HEK293 (cell line): ENCODE results near the gene RTN4IP1.

ENCODE experiments used
- CTCF ChIA-PET: fragments of 350-600 bp; formaldehyde crosslinking; extraction: SDS; loops from one replicate; lab custom pipeline; 2021; ENCODE audit warnings: antibody characterized with exemption; lab: Yijun Ruan, JAX
- POLR2A ChIA-PET: fragments of 300-600 bp; formaldehyde crosslinking; extraction: SDS; loops from one replicate; lab custom pipeline; 2020; ENCODE audit warnings: antibody characterized with exemption, inconsistent platforms; lab: Yijun Ruan, JAX
- H3K27ac ChIP-seq: fragments of 200-500 bp; sonication (Bioruptor generic); 2 replicates; pipeline ENCODE4 v1.5.1; 2014; ENCODE audit warnings: low read depth, low read length, control low read depth, inconsistent platforms; ENCODE audit errors: extremely low read depth
- H3K36me3 ChIP-seq, 2 experiments: fragments of 200-500 bp in 1 of 2; sonication (Bioruptor generic) in 1 of 2; 1 replicate in 1 of 2; 2 replicates in 1 of 2; pipeline ENCODE4 v1.5.1; 2014 to 2017; ENCODE audit warnings: inconsistent platforms in 2 of 2, low read length in 2 of 2; ENCODE audit not compliant: control insufficient read depth in 2 of 2, insufficient read depth in 1 of 2
- H3K4me1 ChIP-seq: fragments of 200-500 bp; sonication (Bioruptor generic); 2 replicates; pipeline ENCODE4 v1.5.1; 2014; ENCODE audit warnings: mild to moderate bottlenecking, low read length, inconsistent platforms; ENCODE audit not compliant: control insufficient read depth, insufficient read depth
- H3K4me3 ChIP-seq: 2 replicates; pipeline ENCODE4 v1.5.1; 2011; ENCODE audit warnings: low read depth, mild to moderate bottlenecking, control low read depth, low read length, moderate library complexity
- H3K9me3 ChIP-seq: fragments of 200-500 bp; sonication (Bioruptor generic); 2 replicates; pipeline ENCODE4 v1.5.1; 2014; ENCODE audit warnings: low read depth, low read length, inconsistent platforms; ENCODE audit not compliant: control insufficient read depth, insufficient read depth
- EGR2 ChIP-seq: fragments of 450-650 bp; formaldehyde crosslinking; IDR thresholded peaks from 2 replicates; pipeline ENCODE4 v1.5.1; 2016; ENCODE audit warnings: low read depth, missing biosample characterization, missing genetic modification characterization
- FEZF1 ChIP-seq: fragments of 450-650 bp; formaldehyde crosslinking; IDR thresholded peaks from 2 replicates; pipeline ENCODE4 v1.5.1; 2016; ENCODE audit warnings: missing biosample characterization, missing genetic modification characterization
- GLIS1 ChIP-seq: fragments of 450-650 bp; formaldehyde crosslinking; IDR thresholded peaks from 2 replicates; pipeline ENCODE4 v1.5.1; 2016; ENCODE audit warnings: missing biosample characterization, missing genetic modification characterization
- RBAK ChIP-seq: fragments of 450-650 bp; formaldehyde crosslinking; IDR thresholded peaks from 2 replicates; pipeline ENCODE4 v1.5.1; 2016; ENCODE audit warnings: missing biosample characterization, missing genetic modification characterization
- SP3 ChIP-seq: fragments of 450-650 bp; formaldehyde crosslinking; IDR thresholded peaks from 2 replicates; pipeline ENCODE4 v1.5.1; 2016; ENCODE audit warnings: missing biosample characterization, missing genetic modification characterization
- YY1 ChIP-seq: fragments of 450-650 bp; formaldehyde crosslinking; IDR thresholded peaks from 2 replicates; pipeline ENCODE4 v1.5.1; 2018; ENCODE audit warnings: missing biosample characterization, missing genetic modification characterization
- ZBTB1 ChIP-seq: fragments of 450-650 bp; formaldehyde crosslinking; IDR thresholded peaks from 2 replicates; pipeline ENCODE4 v1.5.1; 2016; ENCODE audit warnings: missing biosample characterization, missing genetic modification characterization
- ZBTB10 ChIP-seq: fragments of 450-650 bp; formaldehyde crosslinking; IDR thresholded peaks from 2 replicates; pipeline ENCODE4 v1.5.1; 2016; ENCODE audit warnings: missing biosample characterization, missing genetic modification characterization
- ZBTB48 ChIP-seq: fragments of 450-650 bp; formaldehyde crosslinking; IDR thresholded peaks from 2 replicates; pipeline ENCODE4 v1.5.1; 2016; ENCODE audit warnings: missing biosample characterization, missing genetic modification characterization
- ZBTB8A ChIP-seq: fragments of 450-650 bp; formaldehyde crosslinking; IDR thresholded peaks from 2 replicates; pipeline ENCODE4 v1.5.1; 2016; ENCODE audit warnings: missing biosample characterization, missing genetic modification characterization
- ZNF132 ChIP-seq: fragments of 450-650 bp; formaldehyde crosslinking; IDR thresholded peaks from 2 replicates; pipeline ENCODE4 v1.5.1; 2017; ENCODE audit warnings: missing biosample characterization, missing genetic modification characterization, borderline replicate concordance
- ZNF133 ChIP-seq: fragments of 450-650 bp; formaldehyde crosslinking; IDR thresholded peaks from 2 replicates; pipeline ENCODE4 v1.5.1; 2016; ENCODE audit warnings: missing biosample characterization, missing genetic modification characterization
- ZNF223 ChIP-seq: fragments of 450-650 bp; formaldehyde crosslinking; IDR thresholded peaks from 2 replicates; pipeline ENCODE4 v1.5.1; 2016; ENCODE audit warnings: missing biosample characterization, missing genetic modification characterization
- ZNF248 ChIP-seq: fragments of 450-650 bp; formaldehyde crosslinking; IDR thresholded peaks from 2 replicates; pipeline ENCODE4 v1.5.1; 2017; ENCODE audit warnings: missing biosample characterization, missing genetic modification characterization
- ZNF335 ChIP-seq: fragments of 450-650 bp; formaldehyde crosslinking; conservative IDR thresholded peaks from 2 replicates; pipeline ENCODE4 v1.5.1; 2016; ENCODE audit warnings: missing biosample characterization, missing genetic modification characterization
- ZNF354C ChIP-seq: fragments of 450-650 bp; formaldehyde crosslinking; IDR thresholded peaks from 2 replicates; pipeline ENCODE4 v1.5.1; 2016; ENCODE audit warnings: missing biosample characterization, missing genetic modification characterization, low read depth, borderline replicate concordance
- ZNF514 ChIP-seq: fragments of 450-650 bp; formaldehyde crosslinking; IDR thresholded peaks from 2 replicates; pipeline ENCODE4 v1.5.1; 2016; ENCODE audit warnings: missing biosample characterization, missing genetic modification characterization
- ZNF596 ChIP-seq: fragments of 450-650 bp; IDR thresholded peaks from 2 replicates; pipeline ENCODE4 v1.5.0; 2018; ENCODE audit warnings: missing biosample characterization, mild to moderate bottlenecking, missing genetic modification characterization, moderate library complexity
- ZNF626 ChIP-seq: fragments of 450-650 bp; sonication (Bioruptor Pico); formaldehyde crosslinking; IDR thresholded peaks from 2 replicates; pipeline ENCODE4 v1.5.1; 2018; ENCODE audit warnings: missing biosample characterization, missing genetic modification characterization, inconsistent platforms
- ZNF670 ChIP-seq: fragments of 450-650 bp; formaldehyde crosslinking; IDR thresholded peaks from 2 replicates; pipeline ENCODE4 v1.5.1; 2016; ENCODE audit warnings: missing biosample characterization, missing genetic modification characterization, low read depth
- ZNF677 ChIP-seq: fragments of 450-650 bp; IDR thresholded peaks from 2 replicates; pipeline ENCODE4 v1.5.0; 2018; ENCODE audit warnings: missing biosample characterization, mild to moderate bottlenecking, missing genetic modification characterization, moderate library complexity
- ZNF701 ChIP-seq: fragments of 450-650 bp; formaldehyde crosslinking; IDR thresholded peaks from 2 replicates; pipeline ENCODE4 v1.5.1; 2016; ENCODE audit warnings: missing biosample characterization, missing genetic modification characterization
- ZNF76 ChIP-seq: fragments of 450-650 bp; formaldehyde crosslinking; IDR thresholded peaks from 2 replicates; pipeline ENCODE4; 2016; ENCODE audit warnings: low read depth, missing biosample characterization, missing genetic modification characterization, borderline replicate concordance
- ZSCAN16 ChIP-seq: fragments of 450-650 bp; formaldehyde crosslinking; IDR thresholded peaks from 2 replicates; pipeline ENCODE4 v1.5.1; 2016; ENCODE audit warnings: missing biosample characterization, missing genetic modification characterization
- TF ChIP-seq, protein P1 (sequence below): fragments of 450-650 bp; IDR thresholded peaks from 2 replicates; pipeline ENCODE4 v1.5.1; 2018; ENCODE audit warnings: missing biosample characterization, mild to moderate bottlenecking, missing genetic modification characterization
- TF ChIP-seq, protein P2 (sequence below): fragments of 450-650 bp; formaldehyde crosslinking; conservative IDR thresholded peaks from 2 replicates; pipeline ENCODE4 v1.5.1; 2016; ENCODE audit warnings: low read depth, missing biosample characterization, missing genetic modification characterization
- TF ChIP-seq, protein P3 (sequence below): fragments of 450-650 bp; formaldehyde crosslinking; IDR thresholded peaks from 2 replicates; pipeline ENCODE4 v1.5.1; 2016; ENCODE audit warnings: missing biosample characterization, missing genetic modification characterization

RTN4IP1 gene

GRCh38 chr6:106677282-106677681 is 48.0 kb upstream of the RTN4IP1 start:
- TF ChIP-seq, protein P1, sequence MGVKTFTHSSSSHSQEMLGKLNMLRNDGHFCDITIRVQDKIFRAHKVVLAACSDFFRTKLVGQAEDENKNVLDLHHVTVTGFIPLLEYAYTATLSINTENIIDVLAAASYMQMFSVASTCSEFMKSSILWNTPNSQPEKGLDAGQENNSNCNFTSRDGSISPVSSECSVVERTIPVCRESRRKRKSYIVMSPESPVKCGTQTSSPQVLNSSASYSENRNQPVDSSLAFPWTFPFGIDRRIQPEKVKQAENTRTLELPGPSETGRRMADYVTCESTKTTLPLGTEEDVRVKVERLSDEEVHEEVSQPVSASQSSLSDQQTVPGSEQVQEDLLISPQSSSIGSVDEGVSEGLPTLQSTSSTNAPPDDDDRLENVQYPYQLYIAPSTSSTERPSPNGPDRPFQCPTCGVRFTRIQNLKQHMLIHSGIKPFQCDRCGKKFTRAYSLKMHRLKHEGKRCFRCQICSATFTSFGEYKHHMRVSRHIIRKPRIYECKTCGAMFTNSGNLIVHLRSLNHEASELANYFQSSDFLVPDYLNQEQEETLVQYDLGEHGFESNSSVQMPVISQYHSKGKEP: no peak
- TF ChIP-seq ZBTB1 (tag by site-specific recombination) (no peak), FEZF1 (tag by site-specific recombination) (no peak), ZNF76 (no peak), YY1 (tag by site-specific recombination) (no peak), ZBTB10 (tag by site-specific recombination) (no peak), ZNF248 (tag by site-specific recombination) (no peak), ZNF132 (no peak), RBAK (tag by site-specific recombination) (no peak), ZNF335 (tag by site-specific recombination) (no peak), ZNF133 (tag by site-specific recombination) (no peak), ZNF596 (tag by site-specific recombination) (no peak), ZNF677 (no peak), ZNF354C (tag by site-specific recombination) (no peak), ZNF223 (tag by site-specific recombination) (no peak), SP3 (tag by site-specific recombination) (no peak)
- TF ChIP-seq, protein P2, sequence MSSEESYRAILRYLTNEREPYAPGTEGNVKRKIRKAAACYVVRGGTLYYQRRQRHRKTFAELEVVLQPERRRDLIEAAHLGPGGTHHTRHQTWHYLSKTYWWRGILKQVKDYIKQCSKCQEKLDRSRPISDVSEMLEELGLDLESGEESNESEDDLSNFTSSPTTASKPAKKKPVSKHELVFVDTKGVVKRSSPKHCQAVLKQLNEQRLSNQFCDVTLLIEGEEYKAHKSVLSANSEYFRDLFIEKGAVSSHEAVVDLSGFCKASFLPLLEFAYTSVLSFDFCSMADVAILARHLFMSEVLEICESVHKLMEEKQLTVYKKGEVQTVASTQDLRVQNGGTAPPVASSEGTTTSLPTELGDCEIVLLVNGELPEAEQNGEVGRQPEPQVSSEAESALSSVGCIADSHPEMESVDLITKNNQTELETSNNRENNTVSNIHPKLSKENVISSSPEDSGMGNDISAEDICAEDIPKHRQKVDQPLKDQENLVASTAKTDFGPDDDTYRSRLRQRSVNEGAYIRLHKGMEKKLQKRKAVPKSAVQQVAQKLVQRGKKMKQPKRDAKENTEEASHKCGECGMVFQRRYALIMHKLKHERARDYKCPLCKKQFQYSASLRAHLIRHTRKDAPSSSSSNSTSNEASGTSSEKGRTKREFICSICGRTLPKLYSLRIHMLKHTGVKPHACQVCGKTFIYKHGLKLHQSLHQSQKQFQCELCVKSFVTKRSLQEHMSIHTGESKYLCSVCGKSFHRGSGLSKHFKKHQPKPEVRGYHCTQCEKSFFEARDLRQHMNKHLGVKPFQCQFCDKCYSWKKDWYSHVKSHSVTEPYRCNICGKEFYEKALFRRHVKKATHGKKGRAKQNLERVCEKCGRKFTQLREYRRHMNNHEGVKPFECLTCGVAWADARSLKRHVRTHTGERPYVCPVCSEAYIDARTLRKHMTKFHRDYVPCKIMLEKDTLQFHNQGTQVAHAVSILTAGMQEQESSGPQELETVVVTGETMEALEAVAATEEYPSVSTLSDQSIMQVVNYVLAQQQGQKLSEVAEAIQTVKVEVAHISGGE (tag by site-specific recombination): no peak
- CTCF ChIA-PET: no interaction called here
- Histone ChIP-seq H3K4me3 (no peak overlapping the region), H3K9me3 (no peaks in the 10 kb centered on the region), H3K4me1 (no peaks in the 10 kb centered on the region), H3K36me3 (no peaks in the 10 kb centered on the region), H3K27ac (no peak overlapping the region)
- POLR2A ChIA-PET: no interaction called here

GRCh38 chr6:106674541-106675229 is 45.4 kb upstream of the RTN4IP1 start:
- Histone ChIP-seq H3K4me3 (no peak overlapping the region), H3K9me3 (no peaks in the 10 kb centered on the region), H3K4me1 (no peaks in the 10 kb centered on the region), H3K36me3 (no peaks in the 10 kb centered on the region), H3K27ac (no peak overlapping the region)
- POLR2A ChIA-PET: no interaction called here
- TF ChIP-seq ZNF335 (tag by site-specific recombination): no peak
- TF ChIP-seq ZBTB8A (tag by site-specific recombination): no peak
- no peak for TF ChIP-seq ZBTB48 (tag by site-specific recombination)
- TF ChIP-seq EGR2: no peak
- TF ChIP-seq RBAK (tag by site-specific recombination): no peak
- TF ChIP-seq ZNF701: no peak
- no peak for TF ChIP-seq GLIS1 (tag by site-specific recombination)
- no peak for TF ChIP-seq ZSCAN16
- no peak for TF ChIP-seq ZNF670 (tag by site-specific recombination)
- TF ChIP-seq, protein P3, sequence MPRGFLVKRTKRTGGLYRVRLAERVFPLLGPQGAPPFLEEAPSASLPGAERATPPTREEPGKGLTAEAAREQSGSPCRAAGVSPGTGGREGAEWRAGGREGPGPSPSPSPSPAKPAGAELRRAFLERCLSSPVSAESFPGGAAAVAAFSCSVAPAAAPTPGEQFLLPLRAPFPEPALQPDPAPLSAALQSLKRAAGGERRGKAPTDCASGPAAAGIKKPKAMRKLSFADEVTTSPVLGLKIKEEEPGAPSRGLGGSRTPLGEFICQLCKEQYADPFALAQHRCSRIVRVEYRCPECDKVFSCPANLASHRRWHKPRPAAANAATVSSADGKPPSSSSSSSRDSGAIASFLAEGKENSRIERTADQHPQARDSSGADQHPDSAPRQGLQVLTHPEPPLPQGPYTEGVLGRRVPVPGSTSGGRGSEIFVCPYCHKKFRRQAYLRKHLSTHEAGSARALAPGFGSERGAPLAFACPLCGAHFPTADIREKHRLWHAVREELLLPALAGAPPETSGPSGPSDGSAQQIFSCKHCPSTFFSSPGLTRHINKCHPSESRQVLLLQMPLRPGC: no peak
- no peak for TF ChIP-seq ZNF626
- no peak for TF ChIP-seq ZNF514 (tag by site-specific recombination)
- CTCF ChIA-PET: no interaction called here
